B cell (primary cell): ENCODE results near the gene ANKRD9. TPM values are rescaled to one million over a fixed set of nuclear protein-coding genes. Genes with fewer than 3 reads are reported as not detected.

Experiments used
- ATAC-seq: fragments of 200-7000 bp; cut with Tn5 transposase; one replicate; pipeline ENCODE4 v1.10.0; 2021; ENCODE audit warnings: low read depth, mild to moderate bottlenecking, moderate number of reproducible peaks, moderate library complexity
- CTCF ChIA-PET: fragments of 350-600 bp; sonication (Branson Sonifier 250); formaldehyde crosslinking; loops from one replicate; lab custom pipeline; 2021; ENCODE audit warnings: antibody characterized with exemption, inconsistent platforms; lab: Charles Lee
- POLR2A ChIA-PET: fragments of 350-600 bp; sonication (Branson Sonifier 250); formaldehyde crosslinking; loops from one replicate; lab custom pipeline; 2021; ENCODE audit warnings: antibody characterized with exemption; lab: Charles Lee
- DNase-seq: peaks from one replicate; pipeline ENCODE4 v3.0.0; 2013
- H2AFZ ChIP-seq: 2 replicates; pipeline ENCODE4 v1.6.1; 2012; ENCODE audit warnings: mild to moderate bottlenecking, low read depth, low read length; ENCODE audit not compliant: insufficient read depth, poor library complexity, severe bottlenecking
- H3K27ac ChIP-seq, 2 donors: 1 replicate in 1 of 2; 2 replicates in 1 of 2; pipeline ENCODE4 v1.5.1; 2012 to 2013; ENCODE audit warnings: low read length in 2 of 2, mild to moderate bottlenecking in 2 of 2, moderate library complexity in 1 of 2
- H3K27me3 ChIP-seq, 4 experiments: fragments of 200-600 bp in 1 of 4; sonication (generic) in 1 of 4; replicated peaks in 1 of 4; 1 replicate in 2 of 4; 2 replicates in 2 of 4; pipeline versions ENCODE4 v1.6.1 to v1.7.0; 2013 to 2016; ENCODE audit warnings: low read length in 3 of 4, mild to moderate bottlenecking in 2 of 4, mixed read lengths in 1 of 4, moderate library complexity in 1 of 4; ENCODE audit not compliant: insufficient read depth in 4 of 4, control insufficient read depth in 3 of 4; ENCODE audit errors: control extremely low read depth in 1 of 4
- H3K36me3 ChIP-seq, 2 experiments: replicated peaks in 1 of 2; 1 replicate in 1 of 2; 2 replicates in 1 of 2; pipeline versions ENCODE4 v1.6.1 to v1.7.1; 2013; ENCODE audit warnings: low read length in 1 of 2; ENCODE audit not compliant: insufficient read depth in 2 of 2, control insufficient read depth in 1 of 2; ENCODE audit errors: control extremely low read depth in 1 of 2, extremely low read depth in 1 of 2
- H3K4me1 ChIP-seq, 2 donors: fragments of 200-600 bp in 1 of 2; sonication (generic) in 1 of 2; 1 replicate in 1 of 2; 2 replicates in 1 of 2; pipeline versions ENCODE4 v1.5.1 to v1.6.1; 2013 to 2017; ENCODE audit warnings: low read length in 2 of 2; ENCODE audit not compliant: control insufficient read depth in 2 of 2, insufficient read depth in 2 of 2
- H3K4me2 ChIP-seq: replicated peaks from 2 replicates; pipeline ENCODE3; 2012; ENCODE audit warnings: mild to moderate bottlenecking, low read depth, low read length; ENCODE audit not compliant: poor library complexity, severe bottlenecking
- H3K4me3 ChIP-seq, 5 experiments: fragments of 200-600 bp in 1 of 5; sonication (generic) in 1 of 5; 1 replicate in 3 of 5; 2 replicates in 2 of 5; pipeline versions ENCODE4 v1.5.1 to v1.7.0; 2011 to 2016; ENCODE audit warnings: low read length in 4 of 5, mild to moderate bottlenecking in 4 of 5, low read depth in 2 of 5, control low read depth in 1 of 5, moderate library complexity in 1 of 5; ENCODE audit not compliant: insufficient read depth in 1 of 5; ENCODE audit errors: control extremely low read depth in 1 of 5, extremely low read depth in 1 of 5
- H3K79me2 ChIP-seq: fragments of 200-600 bp; sonication (generic); one replicate; pipeline ENCODE4 v1.6.0; 2016; ENCODE audit warnings: low read length; ENCODE audit not compliant: control insufficient read depth, insufficient read depth
- H3K9ac ChIP-seq: fragments of 200-600 bp; sonication (generic); 2 replicates; pipeline ENCODE4 v1.6.1; 2017; ENCODE audit warnings: mild to moderate bottlenecking, low read length, moderate library complexity
- H3K9me3 ChIP-seq, 3 donors: one replicate each; pipeline versions ENCODE4 v1.6.1 to v1.7.1; 2013; ENCODE audit warnings: low read length in 2 of 3; ENCODE audit not compliant: control insufficient read depth in 2 of 3, insufficient read depth in 1 of 3; ENCODE audit errors: control extremely low read depth in 1 of 3
- H4K20me1 ChIP-seq: 2 replicates; pipeline ENCODE4 v1.6.0; 2012; ENCODE audit warnings: mild to moderate bottlenecking, low read length; ENCODE audit not compliant: insufficient read depth, control insufficient read depth, poor library complexity, severe bottlenecking
- H3K27ac Mint-ChIP-seq: one replicate; pipeline ENCODE4 v1.8.0; 2021; ENCODE audit warnings: mixed read lengths
- H3K27me3 Mint-ChIP-seq: one replicate; pipeline ENCODE4 v1.8.0; 2021; ENCODE audit warnings: mixed read lengths
- H3K4me1 Mint-ChIP-seq: one replicate; pipeline ENCODE4 v1.8.0; 2021; ENCODE audit warnings: mixed read lengths
- H3K4me3 Mint-ChIP-seq: one replicate; pipeline ENCODE4 v1.8.0; 2021; ENCODE audit warnings: mixed read lengths
- H3K9me3 Mint-ChIP-seq: one replicate; pipeline ENCODE4 v1.8.0; 2022; ENCODE audit warnings: mixed read lengths; ENCODE audit not compliant: insufficient read depth
- CTCF ChIP-seq: fragments of 200-600 bp; IDR thresholded peaks from one replicate; pipeline ENCODE4 v1.8.0; 2022; ENCODE audit warnings: antibody characterized with exemption, mild to moderate bottlenecking
- EZH2 ChIP-seq: IDR thresholded peaks from 2 replicates; pipeline ENCODE4 v1.6.1; 2012; ENCODE audit warnings: borderline replicate concordance, low read depth, mild to moderate bottlenecking, moderate library complexity, low read length; ENCODE audit not compliant: insufficient read depth, poor library complexity, severe bottlenecking
- WGBS: methylation state at CpG from one replicate; pipeline ENCODE4 v1.1.5; 2013; ENCODE audit warnings: missing lambda C conversion rate; ENCODE audit not compliant: insufficient coverage; 5-methylcytosine and 5-hydroxymethylcytosine counted together
- intact Hi-C: fragments of 100-400 bp; cut with micrococcal nuclease; formaldehyde crosslinking; loops from one replicate; pipeline ENCODE4 v1.10.0; 2022
- polyA plus RNA-seq: library from polyadenylated mRNA; depleted of rRNA; stranded (reverse); fragments of >200 nt; gene quantifications from 2 replicates; pipeline ENCODE4 v1.2.3, GENCODE V29; 2012
- total RNA-seq, 2 donors: library from RNA; stranded (reverse); fragments of 120-200 nt in 1 of 2; gene quantifications; 1 replicate in 1 of 2; 2 replicates in 1 of 2; pipeline versions ENCODE4 v1.2.3 to v1.2.4, GENCODE V29; 2013 to 2022

The ANKRD9 gene
- total and polyA plus RNA-seq, 2 donors (not counting 1 experiment from before 2014, with no cell fraction given): 1.4 to 1.5 TPM

- peak overlapping the region; percentile 48 for H3K4me2 ChIP-seq
- Mint-ChIP-seq H3K4me1 (peaks cover 26% of the 10 kb centered on the region), H3K27me3 (no peaks in the 10 kb centered on the region), H3K27ac (peak overlapping the region; percentile 88), H3K4me3 (peak overlapping the region; percentile 77), H3K9me3 (no peaks in the 10 kb centered on the region)
- H4K20me1 ChIP-seq: no peaks in the 10 kb centered on the region
- CTCF ChIA-PET: interaction anchor here (0.7 to 1.6 kb wide), 2 partner anchors 159 to 163 kb away, joined by 3 to 7 read pairs; no protein-coding TSS in a partner anchor
- no peaks in the 10 kb centered on the region for H3K36me3 ChIP-seq
- no peaks in the 10 kb centered on the region for H3K79me2 ChIP-seq
- peak overlapping the region in 1 of 5 experiments; percentile 14 for H3K4me3 ChIP-seq
- ATAC-seq: peak; percentile 85
- H3K27me3 ChIP-seq: no peaks in the 10 kb centered on the region
- TF ChIP-seq CTCF (no peak), EZH2 (no peak)
- H3K4me1 ChIP-seq: peaks cover 21 to 34% of the 10 kb centered on the region in 2 donors
- 72% methylated on average over 11 of the region's 13 CpGs for WGBS
- intact Hi-C loops: no loop called here
- peak; percentile 67 for DNase-seq
- POLR2A ChIA-PET: interaction anchor here (0.7 to 0.8 kb wide), 2 partner anchors 61 to 236 kb away, joined by 3 read pairs; no protein-coding TSS in a partner anchor
- no peaks in the 10 kb centered on the region for H3K9me3 ChIP-seq
- peak overlapping the region; percentile 16 for H2AFZ ChIP-seq
- H3K9ac ChIP-seq: peak overlapping the region; percentile 22
- peak overlapping the region; percentile 47 to 74 for H3K27ac ChIP-seq
These were observed 21.4 kb upstream of the ANKRD9 start for GRCh38 chr14:102530828-102531478.
